SH-SY5Y (cell line): Measurements from ENCODE around the gene ALDH1A2.

ENCODE experiments used
- GATA2 ChIP-seq: IDR thresholded peaks from 2 replicates; pipeline ENCODE4 v1.6.1; 2011; ENCODE audit warnings: mild to moderate bottlenecking, low read depth, low read length
- GATA3 ChIP-seq: IDR thresholded peaks from 2 replicates; pipeline ENCODE4 v1.6.1; 2011; ENCODE audit warnings: low read depth, mild to moderate bottlenecking, low read length, moderate library complexity

DNA sequence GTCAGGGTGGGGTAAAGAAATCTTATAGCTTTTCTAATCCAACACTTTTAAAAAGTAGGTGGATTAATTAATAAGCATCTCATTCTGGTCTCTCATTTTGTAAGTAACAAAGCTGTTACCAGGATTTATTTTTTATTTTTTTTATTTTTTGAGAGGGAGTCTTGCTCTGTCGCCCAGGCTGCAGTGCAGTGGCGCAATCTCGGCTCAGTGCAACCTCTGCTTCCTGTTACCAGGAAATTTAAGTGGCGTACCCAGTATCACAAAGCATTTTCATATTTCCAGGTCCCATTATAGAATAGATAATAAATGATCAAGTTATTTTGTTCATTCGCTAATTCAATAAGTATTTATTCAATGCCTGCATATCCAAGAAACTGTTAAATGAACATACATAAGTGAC is 13.2 kb downstream of the ALDH1A2 start:
- TF ChIP-seq GATA2 = no peak
- no peak for TF ChIP-seq GATA3
